GM19468 (cell line): Measurements from ENCODE around the gene CGREF1.
A peak's percentile ranks its signal among the peaks of the same experiment; 100 is the strongest.
"Not testable (repeated sequence)": the region's sequence is repeated elsewhere in the genome, so short reads cannot be mapped to it uniquely, and the experiment has no call there.

Experiments used
- ATAC-seq: cut with Tn5 transposase; IDR thresholded peaks from one replicate; pipeline ENCODE4 v1.9.1; 2021; ENCODE audit warnings: mild to moderate bottlenecking, moderate library complexity, moderate number of reproducible peaks; ENCODE audit not compliant: unreplicated experiment; ENCODE audit errors: extremely low read depth

The CGREF1 gene

GRCh38 chr2:27138111-27138510, 19.2 kb upstream of the CGREF1 start:
- ATAC-seq = no peak

- no peak for ATAC-seq
Observed at GRCh38 chr2:27137322-27137935, 18.5 kb upstream of the CGREF1 start.

- ATAC-seq = no peak
Observed at GRCh38 chr2:27136751-27137150, 17.8 kb upstream of the CGREF1 start.

GRCh38 chr2:27135478-27135955, 16.6 kb upstream of the CGREF1 start:
- ATAC-seq = no peak

- ATAC-seq = no peak
Observed at GRCh38 chr2:27134781-27135477, 16.0 kb upstream of the CGREF1 start.

GRCh38 chr2:27133905-27134780, 15.2 kb upstream of the CGREF1 start, which contains the start of gene PREB:
PREB (minus strand) TSS chr2:27134636; CDS start chr2:27134421, 215 bp downstream.
- peak; percentile 64 for ATAC-seq

GRCh38 chr2:27133195-27133875, 14.4 kb upstream of the CGREF1 start:
- ATAC-seq = no peak

- ATAC-seq = no peak
Observed at GRCh38 chr2:27131429-27131828, 12.5 kb upstream of the CGREF1 start.

GRCh38 chr2:27130396-27130795, 11.5 kb upstream of the CGREF1 start:
- no peak for ATAC-seq

GRCh38 chr2:27128668-27129571, 10.0 kb upstream of the CGREF1 start:
- no peak for ATAC-seq

GRCh38 chr2:27127883-27128667, 9.1 kb upstream of the CGREF1 start:
- no peak for ATAC-seq

GRCh38 chr2:27126252-27126710, 7.4 kb upstream of the CGREF1 start:
- no peak for ATAC-seq

- ATAC-seq = no peak
Observed at GRCh38 chr2:27125104-27125503, 6.2 kb upstream of the CGREF1 start.

- no peak for ATAC-seq
Observed at GRCh38 chr2:27123302-27124150, 4.6 kb upstream of the CGREF1 start, which contains the start of gene ABHD1. ABHD1 (plus strand) TSS chr2:27123815; CDS start chr2:27123949, 134 bp downstream.

GRCh38 chr2:27122791-27123190, 3.9 kb upstream of the CGREF1 start:
- ATAC-seq = no peak

- no peak for ATAC-seq
Observed at GRCh38 chr2:27121906-27122305, 3.0 kb upstream of the CGREF1 start.

GRCh38 chr2:27119330-27119670, 372 bp upstream of the CGREF1 start:
- not testable (repeated sequence) for ATAC-seq
